ENCODE results near the gene PLPPR1. TPM values are rescaled to one million over a fixed set of nuclear protein-coding genes. Genes with fewer than 3 reads are reported as not detected.

Gene PLPPR1
- total RNA-seq, 2 experiments from 2014 or later, result not detected

DNA sequence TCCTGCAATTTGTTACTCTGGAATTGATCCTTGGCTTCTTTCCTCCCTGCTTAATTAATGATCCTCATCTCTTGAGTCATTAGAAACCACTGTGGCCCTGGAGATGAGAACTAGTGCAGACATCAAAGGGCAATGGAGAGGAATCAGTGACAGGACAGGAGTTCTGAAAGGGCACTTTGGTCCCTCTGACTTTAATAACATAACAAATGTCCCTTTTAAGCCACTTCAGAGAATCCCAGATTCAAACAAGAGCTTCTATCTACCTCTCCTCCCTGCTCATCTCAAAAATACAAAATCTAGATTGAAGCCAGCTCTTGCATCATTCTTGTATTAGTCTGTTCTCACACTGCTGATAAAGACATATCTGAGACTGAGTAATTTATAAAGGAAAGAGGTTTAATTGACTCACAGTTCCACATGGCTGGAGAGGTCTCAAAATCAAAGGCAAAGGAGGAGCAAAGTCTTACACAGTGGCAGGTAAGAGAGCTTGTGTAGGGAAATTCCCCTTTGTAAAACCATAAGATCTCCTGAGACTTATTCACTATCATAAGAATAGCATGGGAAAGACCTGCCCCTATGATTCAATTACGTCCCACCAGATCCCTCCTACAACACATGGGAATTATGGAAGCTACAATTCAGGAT is 139.1 kb downstream of the PLPPR1 start:
- no peak for ATAC-seq
- Mint-ChIP-seq H3K27ac (no peak overlapping the region), H3K36me3 (ENCODE audit: low read depth) (no peaks in the 10 kb centered on the region), H3K27me3 (peaks cover 2% of the 10 kb centered on the region), H3K4me3 (no peak overlapping the region), H3K4me1 (ENCODE audit: low read depth) (no peaks in the 10 kb centered on the region), H3K9me3 (no peaks in the 10 kb centered on the region)
- ChIA-PET CTCF (no interaction called here), POLR2A (no interaction called here)
- intact Hi-C loops (cut with micrococcal nuclease), result no loop called here
- TF ChIP-seq, protein P1, sequence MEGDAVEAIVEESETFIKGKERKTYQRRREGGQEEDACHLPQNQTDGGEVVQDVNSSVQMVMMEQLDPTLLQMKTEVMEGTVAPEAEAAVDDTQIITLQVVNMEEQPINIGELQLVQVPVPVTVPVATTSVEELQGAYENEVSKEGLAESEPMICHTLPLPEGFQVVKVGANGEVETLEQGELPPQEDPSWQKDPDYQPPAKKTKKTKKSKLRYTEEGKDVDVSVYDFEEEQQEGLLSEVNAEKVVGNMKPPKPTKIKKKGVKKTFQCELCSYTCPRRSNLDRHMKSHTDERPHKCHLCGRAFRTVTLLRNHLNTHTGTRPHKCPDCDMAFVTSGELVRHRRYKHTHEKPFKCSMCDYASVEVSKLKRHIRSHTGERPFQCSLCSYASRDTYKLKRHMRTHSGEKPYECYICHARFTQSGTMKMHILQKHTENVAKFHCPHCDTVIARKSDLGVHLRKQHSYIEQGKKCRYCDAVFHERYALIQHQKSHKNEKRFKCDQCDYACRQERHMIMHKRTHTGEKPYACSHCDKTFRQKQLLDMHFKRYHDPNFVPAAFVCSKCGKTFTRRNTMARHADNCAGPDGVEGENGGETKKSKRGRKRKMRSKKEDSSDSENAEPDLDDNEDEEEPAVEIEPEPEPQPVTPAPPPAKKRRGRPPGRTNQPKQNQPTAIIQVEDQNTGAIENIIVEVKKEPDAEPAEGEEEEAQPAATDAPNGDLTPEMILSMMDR (IDR thresholded peaks at IDR 0.05), result no peak
- no peak for DNase-seq

DNA sequence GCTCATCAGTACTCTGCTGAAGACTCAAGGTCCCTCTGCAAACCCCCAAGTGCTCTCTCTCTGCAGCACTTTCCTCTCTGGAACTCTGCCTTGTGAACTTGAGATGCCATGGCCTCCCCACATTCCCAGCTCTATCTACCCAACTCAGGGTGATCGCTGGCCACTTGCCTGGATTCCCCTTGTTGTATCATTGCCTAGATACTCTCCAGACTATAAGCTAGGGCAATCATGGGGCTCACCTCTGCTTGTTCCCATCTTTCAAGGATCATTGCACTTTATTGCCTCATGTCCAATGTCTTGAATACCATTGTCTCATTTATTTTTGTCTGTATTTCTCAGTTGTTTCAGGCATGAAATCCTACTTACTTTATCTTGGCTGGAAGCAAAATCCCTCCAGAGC is 144.1 kb downstream of the PLPPR1 start:
- H3K36me3 Mint-ChIP-seq (ENCODE audit: low read depth), result no peaks in the 10 kb centered on the region
- H3K4me3 Mint-ChIP-seq, result no peak overlapping the region
- TF ChIP-seq, protein P1 (IDR thresholded peaks at IDR 0.05), result no peak
- no peak overlapping the region for H3K27ac Mint-ChIP-seq
- H3K27me3 Mint-ChIP-seq, result no peaks in the 10 kb centered on the region
- intact Hi-C loops (cut with micrococcal nuclease), result no loop called here
- ATAC-seq (no peak), DNase-seq (no peak)
- H3K4me1 Mint-ChIP-seq (ENCODE audit: low read depth), result no peaks in the 10 kb centered on the region
- H3K9me3 Mint-ChIP-seq, result no peaks in the 10 kb centered on the region
- ChIA-PET CTCF (interaction anchor here (1.0 kb wide), 2 partner anchors 54 to 138 kb away, joined by 3 to 4 read pairs; no protein-coding TSS in a partner anchor), POLR2A (no interaction called here)

DNA sequence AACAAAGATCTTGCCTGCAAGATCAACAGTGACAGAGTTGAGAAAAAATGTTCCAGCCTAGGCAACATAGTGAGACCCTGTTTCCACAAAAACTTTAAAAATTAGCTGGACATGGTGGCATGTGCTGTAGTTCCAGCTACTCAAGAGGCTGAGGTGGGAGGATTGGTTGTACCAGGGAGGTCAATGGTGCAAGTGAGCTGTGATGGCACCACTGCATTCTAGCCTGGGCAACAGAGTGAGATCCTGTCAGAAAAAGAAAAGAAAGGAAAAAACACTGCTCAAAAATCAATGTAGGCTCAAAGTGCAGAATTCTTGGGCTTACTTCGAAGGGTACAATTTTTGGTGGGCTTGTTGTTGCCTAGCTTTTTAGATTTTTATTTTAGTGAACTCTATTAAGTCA is 145.4 kb downstream of the PLPPR1 start:
- Mint-ChIP-seq H3K36me3 (ENCODE audit: low read depth) (no peaks in the 10 kb centered on the region), H3K9me3 (no peaks in the 10 kb centered on the region), H3K27ac (no peak overlapping the region), H3K4me1 (ENCODE audit: low read depth) (no peaks in the 10 kb centered on the region), H3K27me3 (no peaks in the 10 kb centered on the region), H3K4me3 (no peak overlapping the region)
- TF ChIP-seq, protein P1 (IDR thresholded peaks at IDR 0.05), result no peak
- DNase-seq (no peak), ATAC-seq (no peak)
- CTCF ChIA-PET, result interaction anchor here (1.0 to 1.1 kb wide), 2 partner anchors 16 to 55 kb away, joined by 3 to 4 read pairs; no protein-coding TSS in a partner anchor
- intact Hi-C loops (cut with micrococcal nuclease), result no loop called here
- POLR2A ChIA-PET, result no interaction called here

DNA sequence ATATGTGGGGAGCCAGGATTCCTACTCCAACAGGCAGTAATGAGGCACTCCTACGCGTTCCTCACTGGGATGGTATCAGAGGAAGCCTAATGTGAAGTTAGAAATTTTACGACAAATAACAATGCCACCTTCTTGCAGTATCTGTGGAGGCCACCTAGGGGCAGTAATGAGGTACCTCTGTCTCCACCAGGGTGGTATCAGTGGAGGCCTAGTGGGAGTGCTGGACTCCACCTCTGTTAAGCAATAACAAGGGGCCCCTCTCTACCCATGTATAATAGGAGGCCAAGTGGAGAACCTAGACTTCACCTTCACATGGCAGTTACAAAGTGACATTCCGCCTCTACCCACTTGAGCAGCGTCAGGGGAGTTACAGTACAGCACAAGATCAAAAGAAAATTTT is 147.9 kb downstream of the PLPPR1 start:
- TF ChIP-seq, protein P1 (IDR thresholded peaks at IDR 0.05), result no peak
- no peaks in the 10 kb centered on the region for H3K4me1 Mint-ChIP-seq (ENCODE audit: low read depth)
- POLR2A ChIA-PET, result no interaction called here

DNA sequence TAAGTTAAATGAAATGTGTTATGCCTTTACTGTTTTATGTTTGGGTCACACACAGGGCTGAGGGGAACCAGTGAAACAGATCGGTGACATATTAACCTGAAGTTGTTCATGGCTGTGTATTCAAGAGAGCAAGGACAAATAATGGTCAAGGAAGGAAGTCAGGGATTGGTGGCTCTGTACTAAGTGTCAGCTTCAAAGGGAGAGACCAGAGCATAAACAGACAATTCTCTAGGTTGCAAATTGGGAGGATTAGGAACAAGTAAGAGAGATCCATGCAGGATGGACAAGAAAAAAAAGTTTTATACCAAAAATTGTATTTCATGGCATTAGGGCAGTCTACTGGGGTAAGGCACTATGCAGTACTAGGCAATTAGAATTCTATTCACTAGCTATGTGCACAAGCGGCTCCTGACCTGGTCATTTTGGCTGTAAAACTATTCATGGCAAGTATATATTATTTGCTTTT is 156.3 kb downstream of the PLPPR1 start:
- intact Hi-C loops (cut with micrococcal nuclease), result no loop called here
- TF ChIP-seq, protein P1 (IDR thresholded peaks at IDR 0.05), result no peak
- Mint-ChIP-seq H3K4me3 (no peak overlapping the region), H3K36me3 (ENCODE audit: low read depth) (no peaks in the 10 kb centered on the region), H3K9me3 (no peaks in the 10 kb centered on the region), H3K4me1 (ENCODE audit: low read depth) (no peaks in the 10 kb centered on the region), H3K27ac (no peak overlapping the region), H3K27me3 (no peaks in the 10 kb centered on the region)
- no peak for ATAC-seq
- DNase-seq, result no peak
- ChIA-PET POLR2A (no interaction called here), CTCF (no interaction called here)

More for the DNA sequence above, 147.9 kb downstream of the PLPPR1 start:
- Mint-ChIP-seq H3K27ac (no peak overlapping the region), H3K9me3 (no peaks in the 10 kb centered on the region), H3K27me3 (no peaks in the 10 kb centered on the region), H3K4me3 (no peak overlapping the region), H3K36me3 (ENCODE audit: low read depth) (no peaks in the 10 kb centered on the region)
- intact Hi-C loops (cut with micrococcal nuclease), result no loop called here
- CTCF ChIA-PET, result no interaction called here
- DNase-seq, result peak; percentile 1
- no peak for ATAC-seq

All from activated CD8-positive, alpha-beta T cell treated with anti-CD3 and anti-CD28 coated beads for 36 hours (primary cell).